Urinary bladder (tissue), 4 donors: Measurements from ENCODE around the gene CD164L2. TPM values are rescaled to one million over a fixed set of nuclear protein-coding genes. Genes with fewer than 3 reads are reported as not detected.
A peak's percentile ranks its signal among the peaks of the same experiment; 100 is the strongest.

Source experiments
- DNase-seq: peaks from one replicate; pipeline ENCODE4 v3.0.0-alpha.2; 2015; ENCODE audit errors: extremely low spot score
- H3K27ac ChIP-seq: one replicate; pipeline ENCODE4 v1.5.1; 2013; ENCODE audit warnings: low read depth, mild to moderate bottlenecking, moderate library complexity
- H3K36me3 ChIP-seq: one replicate; pipeline ENCODE4 v1.6.1; 2013; ENCODE audit warnings: mild to moderate bottlenecking, moderate library complexity; ENCODE audit not compliant: insufficient read depth
- H3K4me1 ChIP-seq: one replicate; pipeline ENCODE4 v1.6.1; 2013; ENCODE audit warnings: mild to moderate bottlenecking, moderate library complexity; ENCODE audit not compliant: insufficient read depth
- H3K4me3 ChIP-seq: one replicate; pipeline ENCODE4 v1.5.1; 2013; ENCODE audit warnings: low read depth, low read length
- WGBS: extraction: QIAGEN DNeasy Blood & Tissue Kit; methylation state at CpG from one replicate; pipeline ENCODE4 v1.1.7; 2013; 5-methylcytosine and 5-hydroxymethylcytosine counted together
- polyA plus RNA-seq: library from polyadenylated mRNA; stranded (reverse); fragments of 200-250 nt; gene quantifications from one replicate; pipeline ENCODE4 v1.2.3, GENCODE V29; 2013
- total RNA-seq: library from RNA; depleted of rRNA; stranded (reverse); fragments of >200 nt; gene quantifications from one replicate; pipeline ENCODE4 v1.2.3, GENCODE V29; 2014
- donor health status: healthy with polysubstance abuse.
- donor health status: healthy.

The CD164L2 gene
- total and polyA plus RNA-seq, 2 donors = 0.06 TPM; not detected in 1

- WGBS = 76% methylated on average over 13 of the region's 13 CpGs
These were observed 14.1 kb downstream of the CD164L2 start for GRCh38 chr1:27368869-27369582.

GRCh38 chr1:27367160-27367650 is 15.9 kb downstream of the CD164L2 start:
- H3K4me3 ChIP-seq = peak overlapping the region; percentile 78

More at GRCh38 chr1:27368869-27369582, 14.1 kb downstream of the CD164L2 start:
- DNase-seq = no peak
- H3K27ac ChIP-seq = no peak overlapping the region
- H3K4me1 ChIP-seq = no peaks in the 10 kb centered on the region
- H3K36me3 ChIP-seq = no peaks in the 10 kb centered on the region
- no peak overlapping the region for H3K4me3 ChIP-seq

GRCh38 chr1:27366411-27367159 is 16.5 kb downstream of the CD164L2 start, which contains the start of gene MAP3K6:
MAP3K6 (minus strand) TSS chr1:27366961; CDS start chr1:27366597, 364 bp downstream.
- Histone ChIP-seq H3K36me3 (no peaks in the 10 kb centered on the region), H3K4me3 (peak within 1 kb of the TSS; percentile 78), H3K27ac (peak within 1 kb of the TSS; percentile 91), H3K4me1 (no peaks in the 10 kb centered on the region)
- DNase-seq = peak; percentile 69
- under 1% methylated on average over 67 of the region's 67 CpGs for WGBS

More at GRCh38 chr1:27367160-27367650, 15.9 kb downstream of the CD164L2 start:
- H3K4me1 ChIP-seq = no peaks in the 10 kb centered on the region
- H3K36me3 ChIP-seq = no peaks in the 10 kb centered on the region
- peak overlapping the region; percentile 47 for H3K27ac ChIP-seq
- WGBS = 33% methylated on average over 8 of the region's 8 CpGs
- no peak for DNase-seq

- Histone ChIP-seq H3K27ac (peak overlapping the region; percentile 91), H3K4me3 (peak overlapping the region; percentile 78), H3K36me3 (no peaks in the 10 kb centered on the region), H3K4me1 (no peaks in the 10 kb centered on the region)
- DNase-seq = no peak
- WGBS = under 1% methylated on average over 30 of the region's 30 CpGs
These were observed 17.1 kb downstream of the CD164L2 start for GRCh38 chr1:27366113-27366410.

- Histone ChIP-seq H3K4me3 (peak overlapping the region; percentile 78), H3K27ac (peak overlapping the region; percentile 91), H3K4me1 (no peaks in the 10 kb centered on the region), H3K36me3 (no peaks in the 10 kb centered on the region)
- 2% methylated on average over 40 of the region's 40 CpGs for WGBS
- peak; percentile 74 for DNase-seq
These were observed 17.6 kb downstream of the CD164L2 start for GRCh38 chr1:27365372-27366112.

- WGBS = 71% methylated on average over 11 of the region's 11 CpGs
- no peak for DNase-seq
- Histone ChIP-seq H3K4me1 (no peaks in the 10 kb centered on the region), H3K36me3 (no peaks in the 10 kb centered on the region), H3K27ac (no peak overlapping the region), H3K4me3 (no peak overlapping the region)
These were observed 18.3 kb downstream of the CD164L2 start for GRCh38 chr1:27364696-27365371.

GRCh38 chr1:27363766-27364695 is 19.1 kb downstream of the CD164L2 start:
- no peak overlapping the region for H3K27ac ChIP-seq

GRCh38 chr1:27361553-27361952 is 21.6 kb downstream of the CD164L2 start:
- no peak overlapping the region for H3K4me3 ChIP-seq
- H3K27ac ChIP-seq = no peak overlapping the region
- H3K4me1 ChIP-seq = no peaks in the 10 kb centered on the region
- no peak for DNase-seq
- WGBS = 96% methylated on average over 8 of the region's 8 CpGs
- no peaks in the 10 kb centered on the region for H3K36me3 ChIP-seq

More at GRCh38 chr1:27363766-27364695, 19.1 kb downstream of the CD164L2 start:
- Histone ChIP-seq H3K4me1 (no peaks in the 10 kb centered on the region), H3K36me3 (no peaks in the 10 kb centered on the region), H3K4me3 (no peak overlapping the region)
- WGBS = 85% methylated on average over 26 of the region's 26 CpGs
- no peak for DNase-seq

GRCh38 chr1:27361044-27361402 is 22.1 kb downstream of the CD164L2 start:
- WGBS = 81% methylated on average over 21 of the region's 21 CpGs
- Histone ChIP-seq H3K27ac (no peak overlapping the region), H3K36me3 (no peaks in the 10 kb centered on the region), H3K4me3 (no peak overlapping the region), H3K4me1 (no peaks in the 10 kb centered on the region)
- no peak for DNase-seq

- H3K27ac ChIP-seq = no peak overlapping the region
- no peak for DNase-seq
- WGBS = 41% methylated on average over 71 of the region's 71 CpGs
- H3K4me1 ChIP-seq = no peaks in the 10 kb centered on the region
- no peaks in the 10 kb centered on the region for H3K36me3 ChIP-seq
- H3K4me3 ChIP-seq = no peak overlapping the region
These were observed 22.7 kb downstream of the CD164L2 start for GRCh38 chr1:27360159-27361043.

GRCh38 chr1:27359822-27360158 is 23.3 kb downstream of the CD164L2 start:
- Histone ChIP-seq H3K4me1 (no peaks in the 10 kb centered on the region), H3K27ac (no peak overlapping the region), H3K36me3 (no peaks in the 10 kb centered on the region), H3K4me3 (no peak overlapping the region)
- DNase-seq = no peak
- WGBS = 74% methylated on average over 9 of the region's 9 CpGs

- WGBS = 99% methylated on average over 5 of the region's 5 CpGs
- Histone ChIP-seq H3K4me1 (no peaks in the 10 kb centered on the region), H3K36me3 (no peaks in the 10 kb centered on the region), H3K4me3 (no peak overlapping the region), H3K27ac (no peak overlapping the region)
- no peak for DNase-seq
These were observed 24.2 kb downstream of the CD164L2 start for GRCh38 chr1:27358928-27359313.
